GM12872 (cell line): ENCODE results near the gene CYP2A13.
A peak's percentile ranks its signal among the peaks of the same experiment; 100 is the strongest.

Source experiments
- CTCF ChIP-seq: IDR thresholded peaks from 3 replicates; pipeline ENCODE4 v1.5.1; 2011; ENCODE audit warnings: low read depth, mild to moderate bottlenecking, low read length, moderate library complexity; ENCODE audit not compliant: insufficient read depth

CYP2A13 gene

GRCh38 chr19:41128692-41129091, 40.4 kb downstream of the CYP2A13 start:
- no peak for TF ChIP-seq CTCF

GRCh38 chr19:41131186-41131585, 42.9 kb downstream of the CYP2A13 start:
- TF ChIP-seq CTCF: no peak

GRCh38 chr19:41133260-41133659, 45.0 kb downstream of the CYP2A13 start:
- no peak for TF ChIP-seq CTCF

GRCh38 chr19:41134616-41135015, 46.4 kb downstream of the CYP2A13 start:
- TF ChIP-seq CTCF: no peak

GRCh38 chr19:41136636-41137455, 48.6 kb downstream of the CYP2A13 start:
- TF ChIP-seq CTCF: no peak

- TF ChIP-seq CTCF: peak; percentile 85
These were observed 56.2 kb downstream of the CYP2A13 start for GRCh38 chr19:41144403-41144802.
